WTC11 (cell line): ENCODE data around the gene HORMAD1.
"Not testable (repeated sequence)": the region's sequence is repeated elsewhere in the genome, so short reads cannot be mapped to it uniquely, and the experiment has no call there.

Source experiments
- CREB1 ChIP-seq: sonication (generic); formaldehyde crosslinking; IDR thresholded peaks from 2 replicates; pipeline ENCODE4 v1.8.0; 2023; ENCODE audit warnings: mild to moderate bottlenecking, missing genetic modification reagents
- CREM ChIP-seq: sonication (generic); formaldehyde crosslinking; IDR thresholded peaks from 2 replicates; pipeline ENCODE4 v1.8.1; 2022; ENCODE audit warnings: mild to moderate bottlenecking, missing genetic modification reagents, moderate library complexity
- FOXP1 ChIP-seq: sonication (generic); formaldehyde crosslinking; IDR thresholded peaks from 2 replicates; pipeline ENCODE4 v1.8.0; 2022; ENCODE audit warnings: missing genetic modification reagents, mild to moderate bottlenecking, moderate library complexity, borderline replicate concordance
- MLX ChIP-seq: sonication (generic); formaldehyde crosslinking; IDR thresholded peaks from 2 replicates; pipeline ENCODE4 v1.8.1; 2023; ENCODE audit warnings: mild to moderate bottlenecking, missing genetic modification reagents, moderate library complexity
- PRRX2 ChIP-seq: fragments of 250-450 bp; sonication (Bioruptor Pico); IDR thresholded peaks from 2 replicates; pipeline ENCODE4 v1.8.0; 2021; ENCODE audit warnings: mild to moderate bottlenecking
- TCF7 ChIP-seq: sonication (generic); formaldehyde crosslinking; IDR thresholded peaks from 2 replicates; pipeline ENCODE4 v1.8.0; 2022; ENCODE audit warnings: mild to moderate bottlenecking, low read depth, missing genetic modification reagents, moderate library complexity
- TEAD4 ChIP-seq: sonication (generic); formaldehyde crosslinking; IDR thresholded peaks from 2 replicates; pipeline ENCODE4 v1.8.0; 2022; ENCODE audit warnings: mild to moderate bottlenecking, missing genetic modification reagents
- TF ChIP-seq, protein P1 (sequence below): sonication (generic); formaldehyde crosslinking; IDR thresholded peaks from 2 replicates; pipeline ENCODE4 v1.8.1; 2023; ENCODE audit warnings: mild to moderate bottlenecking, missing genetic modification reagents
- TF ChIP-seq, protein P2 (sequence below): fragments of 200-600 bp; IDR thresholded peaks from 2 replicates; pipeline ENCODE4 v1.8.0; 2022; ENCODE audit warnings: antibody characterized with exemption

GRCh38 chr1:150765977-150766301 lies 45.2 kb upstream of the HORMAD1 start:
- TF ChIP-seq TEAD4; FOXP1 (CRISPR knock-in tag); TCF7; CREM; PRRX2 (CRISPR knock-in tag); MLX (CRISPR knock-in tag); CREB1 (CRISPR knock-in tag): not testable (repeated sequence)
- TF ChIP-seq, protein P1, sequence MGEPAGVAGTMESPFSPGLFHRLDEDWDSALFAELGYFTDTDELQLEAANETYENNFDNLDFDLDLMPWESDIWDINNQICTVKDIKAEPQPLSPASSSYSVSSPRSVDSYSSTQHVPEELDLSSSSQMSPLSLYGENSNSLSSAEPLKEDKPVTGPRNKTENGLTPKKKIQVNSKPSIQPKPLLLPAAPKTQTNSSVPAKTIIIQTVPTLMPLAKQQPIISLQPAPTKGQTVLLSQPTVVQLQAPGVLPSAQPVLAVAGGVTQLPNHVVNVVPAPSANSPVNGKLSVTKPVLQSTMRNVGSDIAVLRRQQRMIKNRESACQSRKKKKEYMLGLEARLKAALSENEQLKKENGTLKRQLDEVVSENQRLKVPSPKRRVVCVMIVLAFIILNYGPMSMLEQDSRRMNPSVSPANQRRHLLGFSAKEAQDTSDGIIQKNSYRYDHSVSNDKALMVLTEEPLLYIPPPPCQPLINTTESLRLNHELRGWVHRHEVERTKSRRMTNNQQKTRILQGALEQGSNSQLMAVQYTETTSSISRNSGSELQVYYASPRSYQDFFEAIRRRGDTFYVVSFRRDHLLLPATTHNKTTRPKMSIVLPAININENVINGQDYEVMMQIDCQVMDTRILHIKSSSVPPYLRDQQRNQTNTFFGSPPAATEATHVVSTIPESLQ (CRISPR knock-in tag), result not testable (repeated sequence)
- TF ChIP-seq, protein P2, sequence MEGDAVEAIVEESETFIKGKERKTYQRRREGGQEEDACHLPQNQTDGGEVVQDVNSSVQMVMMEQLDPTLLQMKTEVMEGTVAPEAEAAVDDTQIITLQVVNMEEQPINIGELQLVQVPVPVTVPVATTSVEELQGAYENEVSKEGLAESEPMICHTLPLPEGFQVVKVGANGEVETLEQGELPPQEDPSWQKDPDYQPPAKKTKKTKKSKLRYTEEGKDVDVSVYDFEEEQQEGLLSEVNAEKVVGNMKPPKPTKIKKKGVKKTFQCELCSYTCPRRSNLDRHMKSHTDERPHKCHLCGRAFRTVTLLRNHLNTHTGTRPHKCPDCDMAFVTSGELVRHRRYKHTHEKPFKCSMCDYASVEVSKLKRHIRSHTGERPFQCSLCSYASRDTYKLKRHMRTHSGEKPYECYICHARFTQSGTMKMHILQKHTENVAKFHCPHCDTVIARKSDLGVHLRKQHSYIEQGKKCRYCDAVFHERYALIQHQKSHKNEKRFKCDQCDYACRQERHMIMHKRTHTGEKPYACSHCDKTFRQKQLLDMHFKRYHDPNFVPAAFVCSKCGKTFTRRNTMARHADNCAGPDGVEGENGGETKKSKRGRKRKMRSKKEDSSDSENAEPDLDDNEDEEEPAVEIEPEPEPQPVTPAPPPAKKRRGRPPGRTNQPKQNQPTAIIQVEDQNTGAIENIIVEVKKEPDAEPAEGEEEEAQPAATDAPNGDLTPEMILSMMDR, result not testable (repeated sequence)
